HL-60 (cell line): Measurements from ENCODE around the gene PTGES.

Source experiments
- DNase-seq, 2 experiments: peaks; one replicate each; pipeline ENCODE4 v3.0.0-alpha.2; 2010 to 2020; ENCODE audit warnings: low read depth in 1 of 2, low spot score in 1 of 2
- H3K27ac ChIP-seq: fragments of 250-450 bp; sonication (Bioruptor Pico); replicated peaks from 2 replicates; pipeline ENCODE4 v1.5.1; 2020; ENCODE audit warnings: mild to moderate bottlenecking, moderate library complexity
- H3K27me3 ChIP-seq: fragments of 250-450 bp; sonication (Bioruptor Pico); 2 replicates; pipeline ENCODE4 v1.5.1; 2021; ENCODE audit warnings: mild to moderate bottlenecking, moderate library complexity; ENCODE audit not compliant: insufficient read depth, poor library complexity, severe bottlenecking
- H3K4me3 ChIP-seq: replicated peaks from 2 replicates; pipeline ENCODE4 v1.5.1; 2011; ENCODE audit warnings: mild to moderate bottlenecking, control low read depth, low read length; ENCODE audit not compliant: insufficient read depth
- GABPA ChIP-seq: IDR thresholded peaks from 2 replicates; pipeline ENCODE4 v1.6.1; 2012; ENCODE audit warnings: low read depth
- POLR2AphosphoS5 ChIP-seq: IDR thresholded peaks from 2 replicates; pipeline ENCODE4 v1.6.1; 2012; ENCODE audit warnings: low read depth
- SPI1 ChIP-seq: IDR thresholded peaks from 2 replicates; pipeline ENCODE4 v1.6.1; 2012; ENCODE audit warnings: low read depth, mild to moderate bottlenecking, borderline replicate concordance
- TF ChIP-seq, protein P1 (sequence below): IDR thresholded peaks from 2 replicates; pipeline ENCODE4 v1.6.1; 2012; ENCODE audit warnings: low read depth; ENCODE audit not compliant: insufficient replicate concordance
- TF ChIP-seq, protein P2 (sequence below): IDR thresholded peaks from one replicate; pipeline ENCODE4 v1.5.1; 2011; ENCODE audit warnings: low read length, control low read depth, inconsistent platforms; ENCODE audit not compliant: insufficient read depth

PTGES gene

DNA sequence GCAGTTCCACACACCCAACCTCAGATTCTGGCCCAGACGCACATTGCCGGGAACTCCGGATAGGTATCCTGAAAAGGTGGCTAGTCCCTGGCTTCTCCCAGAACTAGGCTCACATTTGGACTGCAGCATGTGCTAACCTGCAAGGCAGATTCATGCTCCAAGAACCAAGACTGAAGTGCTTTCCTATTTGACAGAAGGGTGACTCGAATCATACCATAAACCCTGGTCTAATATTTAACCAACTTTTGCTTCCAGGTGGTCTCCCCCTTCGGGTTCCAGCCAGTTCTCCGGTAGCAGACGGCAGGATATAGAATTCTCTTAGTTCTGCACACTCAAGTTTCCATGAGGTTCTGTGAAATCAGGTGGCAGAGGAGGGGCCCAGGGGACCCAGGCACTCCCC, 7.6 kb downstream of the PTGES start:
- Histone ChIP-seq H3K27me3 (no peaks in the 10 kb centered on the region), H3K27ac (no peak overlapping the region), H3K4me3 (no peak overlapping the region)
- no peak for DNase-seq
- TF ChIP-seq, protein P1, sequence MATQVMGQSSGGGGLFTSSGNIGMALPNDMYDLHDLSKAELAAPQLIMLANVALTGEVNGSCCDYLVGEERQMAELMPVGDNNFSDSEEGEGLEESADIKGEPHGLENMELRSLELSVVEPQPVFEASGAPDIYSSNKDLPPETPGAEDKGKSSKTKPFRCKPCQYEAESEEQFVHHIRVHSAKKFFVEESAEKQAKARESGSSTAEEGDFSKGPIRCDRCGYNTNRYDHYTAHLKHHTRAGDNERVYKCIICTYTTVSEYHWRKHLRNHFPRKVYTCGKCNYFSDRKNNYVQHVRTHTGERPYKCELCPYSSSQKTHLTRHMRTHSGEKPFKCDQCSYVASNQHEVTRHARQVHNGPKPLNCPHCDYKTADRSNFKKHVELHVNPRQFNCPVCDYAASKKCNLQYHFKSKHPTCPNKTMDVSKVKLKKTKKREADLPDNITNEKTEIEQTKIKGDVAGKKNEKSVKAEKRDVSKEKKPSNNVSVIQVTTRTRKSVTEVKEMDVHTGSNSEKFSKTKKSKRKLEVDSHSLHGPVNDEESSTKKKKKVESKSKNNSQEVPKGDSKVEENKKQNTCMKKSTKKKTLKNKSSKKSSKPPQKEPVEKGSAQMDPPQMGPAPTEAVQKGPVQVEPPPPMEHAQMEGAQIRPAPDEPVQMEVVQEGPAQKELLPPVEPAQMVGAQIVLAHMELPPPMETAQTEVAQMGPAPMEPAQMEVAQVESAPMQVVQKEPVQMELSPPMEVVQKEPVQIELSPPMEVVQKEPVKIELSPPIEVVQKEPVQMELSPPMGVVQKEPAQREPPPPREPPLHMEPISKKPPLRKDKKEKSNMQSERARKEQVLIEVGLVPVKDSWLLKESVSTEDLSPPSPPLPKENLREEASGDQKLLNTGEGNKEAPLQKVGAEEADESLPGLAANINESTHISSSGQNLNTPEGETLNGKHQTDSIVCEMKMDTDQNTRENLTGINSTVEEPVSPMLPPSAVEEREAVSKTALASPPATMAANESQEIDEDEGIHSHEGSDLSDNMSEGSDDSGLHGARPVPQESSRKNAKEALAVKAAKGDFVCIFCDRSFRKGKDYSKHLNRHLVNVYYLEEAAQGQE = no peak
- TF ChIP-seq POLR2AphosphoS5 = no peak
- no peak for TF ChIP-seq GABPA
- TF ChIP-seq, protein P2, sequence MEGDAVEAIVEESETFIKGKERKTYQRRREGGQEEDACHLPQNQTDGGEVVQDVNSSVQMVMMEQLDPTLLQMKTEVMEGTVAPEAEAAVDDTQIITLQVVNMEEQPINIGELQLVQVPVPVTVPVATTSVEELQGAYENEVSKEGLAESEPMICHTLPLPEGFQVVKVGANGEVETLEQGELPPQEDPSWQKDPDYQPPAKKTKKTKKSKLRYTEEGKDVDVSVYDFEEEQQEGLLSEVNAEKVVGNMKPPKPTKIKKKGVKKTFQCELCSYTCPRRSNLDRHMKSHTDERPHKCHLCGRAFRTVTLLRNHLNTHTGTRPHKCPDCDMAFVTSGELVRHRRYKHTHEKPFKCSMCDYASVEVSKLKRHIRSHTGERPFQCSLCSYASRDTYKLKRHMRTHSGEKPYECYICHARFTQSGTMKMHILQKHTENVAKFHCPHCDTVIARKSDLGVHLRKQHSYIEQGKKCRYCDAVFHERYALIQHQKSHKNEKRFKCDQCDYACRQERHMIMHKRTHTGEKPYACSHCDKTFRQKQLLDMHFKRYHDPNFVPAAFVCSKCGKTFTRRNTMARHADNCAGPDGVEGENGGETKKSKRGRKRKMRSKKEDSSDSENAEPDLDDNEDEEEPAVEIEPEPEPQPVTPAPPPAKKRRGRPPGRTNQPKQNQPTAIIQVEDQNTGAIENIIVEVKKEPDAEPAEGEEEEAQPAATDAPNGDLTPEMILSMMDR = no peak
- no peak for TF ChIP-seq SPI1

DNA sequence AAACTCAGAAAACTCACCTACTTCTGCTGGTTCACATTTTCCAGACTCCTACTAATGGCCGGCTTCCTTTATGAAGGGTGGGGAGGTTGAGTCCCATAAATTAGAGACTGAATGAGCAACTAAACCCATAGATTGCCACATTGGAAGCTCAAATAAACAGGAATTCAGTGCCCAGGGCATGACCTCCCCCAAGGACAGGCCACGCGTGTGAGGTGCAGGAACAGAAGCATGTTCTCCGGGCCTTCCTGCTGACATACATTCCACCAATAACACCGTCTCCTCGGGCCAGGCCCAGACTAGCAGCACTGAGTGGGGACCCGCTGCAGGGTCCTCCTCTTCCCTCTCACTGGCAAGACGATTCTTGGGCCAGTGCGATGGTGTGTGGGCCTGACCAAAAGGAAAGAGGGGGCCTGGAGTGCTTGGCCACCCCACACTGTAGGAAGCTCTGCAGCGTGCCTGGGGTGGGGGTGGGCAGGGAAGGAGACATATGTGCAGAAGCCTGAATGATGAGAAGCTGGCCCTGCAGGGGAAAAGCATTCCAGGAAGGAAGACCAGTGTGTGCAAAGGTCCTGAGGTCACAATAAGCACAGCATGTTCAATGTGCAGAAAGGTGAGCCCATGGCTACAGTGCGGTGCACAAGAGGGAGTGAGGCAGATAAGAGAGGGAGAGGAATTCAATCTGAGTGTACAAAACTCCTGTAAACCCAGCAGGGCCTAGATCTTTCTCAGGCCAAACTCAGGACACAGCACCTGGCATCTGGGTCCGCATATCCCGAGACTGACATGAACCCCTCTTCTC, 12.0 kb downstream of the PTGES start:
- no peak overlapping the region for H3K27ac ChIP-seq
- no peaks in the 10 kb centered on the region for H3K27me3 ChIP-seq
- TF ChIP-seq SPI1 (no peak), POLR2AphosphoS5 (no peak)
- H3K4me3 ChIP-seq = no peak overlapping the region
- DNase-seq = no peak

DNA sequence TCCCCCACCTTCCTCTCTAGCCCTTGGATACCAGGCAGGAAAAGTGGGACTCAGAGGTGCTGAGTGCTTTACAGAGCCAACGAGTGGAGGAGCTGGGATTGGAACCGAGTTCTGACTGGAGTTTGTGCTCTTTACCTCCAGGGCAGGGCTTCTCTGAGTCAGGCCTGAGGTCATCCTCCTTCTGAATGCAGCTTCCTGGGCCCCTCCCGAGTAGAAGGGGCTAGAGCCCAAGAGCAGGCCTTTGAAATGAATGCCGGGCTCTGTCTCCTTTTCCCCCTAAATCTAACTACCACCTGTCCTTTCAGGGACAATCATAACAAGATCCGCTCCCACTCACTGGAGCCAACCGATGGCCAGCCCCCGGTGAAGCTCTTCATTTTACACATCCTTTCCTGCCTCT, 12.7 kb downstream of the PTGES start:
- H3K4me3 ChIP-seq = no peak overlapping the region
- H3K27me3 ChIP-seq = no peaks in the 10 kb centered on the region
- no peak overlapping the region for H3K27ac ChIP-seq
- DNase-seq = no peak
- TF ChIP-seq SPI1 (no peak), POLR2AphosphoS5 (no peak)
- TF ChIP-seq, protein P2 = no peak
- TF ChIP-seq, protein P1 = no peak

DNA sequence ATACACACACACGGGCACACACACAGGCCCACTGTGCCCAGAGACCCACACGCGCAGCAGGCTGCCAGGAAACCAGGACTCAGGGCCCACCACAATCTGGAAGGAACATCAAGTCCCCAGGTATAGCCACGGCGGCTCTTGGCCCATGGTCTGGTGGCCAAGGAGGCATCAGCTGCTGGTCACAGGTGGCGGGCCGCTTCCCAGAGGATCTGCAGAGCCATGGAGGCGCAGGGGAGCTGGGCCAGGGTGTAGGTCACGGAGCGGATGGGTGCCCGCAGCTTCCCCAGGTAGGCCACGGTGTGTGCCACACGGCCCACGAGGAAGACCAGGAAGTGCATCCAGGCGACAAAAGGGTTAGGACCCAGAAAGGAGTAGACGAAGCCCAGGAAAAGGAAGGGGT, 13.4 kb downstream of the PTGES start:
- no peak overlapping the region for H3K27ac ChIP-seq
- no peak for DNase-seq
- TF ChIP-seq GABPA = no peak
- TF ChIP-seq, protein P2 = no peak
- no peak for TF ChIP-seq SPI1
- no peak for TF ChIP-seq POLR2AphosphoS5
- TF ChIP-seq, protein P1 = no peak
- no peak overlapping the region for H3K4me3 ChIP-seq
- H3K27me3 ChIP-seq = no peaks in the 10 kb centered on the region
